SK-N-SH treated with all-trans-retinoic acid at 6 μM for 48 hours (cell line): ENCODE results near the gene DDN.

Experiments
- ATAC-seq: fragments of 200-7000 bp; cut with Tn5 transposase; 3 replicates; pipeline ENCODE4 v1.9.1; 2020; ENCODE audit warnings: mild to moderate bottlenecking, moderate library complexity
- ARNTL ChIP-seq: fragments of 450-650 bp; formaldehyde crosslinking; IDR thresholded peaks from 2 replicates; pipeline ENCODE4 v1.5.0; 2020; ENCODE audit warnings: low read depth, mild to moderate bottlenecking, moderate library complexity, borderline replicate concordance
- CSDC2 ChIP-seq: fragments of 250-450 bp; sonication (Bioruptor Pico); IDR thresholded peaks from 2 replicates; pipeline ENCODE4 v1.5.0; 2020; ENCODE audit warnings: mild to moderate bottlenecking, moderate library complexity
- GLIS3 ChIP-seq: fragments of 250-450 bp; sonication (Bioruptor Pico); IDR thresholded peaks from 2 replicates; pipeline ENCODE4 v1.5.0; 2020; ENCODE audit warnings: mild to moderate bottlenecking, moderate library complexity
- ISL1 ChIP-seq: fragments of 250-450 bp; sonication (Bioruptor Pico); IDR thresholded peaks from 2 replicates; pipeline ENCODE4 v2.1.2; 2022; ENCODE audit warnings: mild to moderate bottlenecking, moderate library complexity
- OSR1 ChIP-seq: fragments of 250-450 bp; sonication (Bioruptor Pico); IDR thresholded peaks from 2 replicates; pipeline ENCODE4 v1.8.0; 2022; ENCODE audit warnings: moderate library complexity, mild to moderate bottlenecking, inconsistent platforms
- PPARA ChIP-seq: fragments of 250-450 bp; sonication (Bioruptor Pico); IDR thresholded peaks from 2 replicates; pipeline ENCODE4 v1.5.0; 2020; ENCODE audit warnings: mild to moderate bottlenecking, borderline replicate concordance
- RARB ChIP-seq: fragments of 250-450 bp; sonication (Bioruptor Pico); IDR thresholded peaks from 2 replicates; pipeline ENCODE4 v1.8.0; 2021; ENCODE audit warnings: mild to moderate bottlenecking, moderate library complexity
- SNAI2 ChIP-seq: fragments of 250-450 bp; sonication (Bioruptor Pico); IDR thresholded peaks from 2 replicates; pipeline ENCODE4 v1.5.0; 2020; ENCODE audit warnings: mild to moderate bottlenecking, moderate library complexity
- TCF4 ChIP-seq: fragments of 250-450 bp; sonication (Bioruptor Pico); IDR thresholded peaks from 2 replicates; pipeline ENCODE4 v1.8.0; 2021; ENCODE audit warnings: mild to moderate bottlenecking, moderate library complexity, borderline replicate concordance
- TOX ChIP-seq: fragments of 250-450 bp; sonication (Bioruptor Pico); IDR thresholded peaks from 2 replicates; pipeline ENCODE4 v1.8.0; 2021; ENCODE audit warnings: mild to moderate bottlenecking, moderate library complexity, borderline replicate concordance
- ZC3H10 ChIP-seq: fragments of 250-450 bp; sonication (Bioruptor Pico); IDR thresholded peaks from 2 replicates; pipeline ENCODE4 v1.5.1; 2021; ENCODE audit warnings: mild to moderate bottlenecking, moderate library complexity
- ZFP3 ChIP-seq: fragments of 250-450 bp; sonication (Bioruptor Pico); IDR thresholded peaks from 2 replicates; pipeline ENCODE4 v1.5.0; 2020; ENCODE audit warnings: mild to moderate bottlenecking, moderate library complexity
- ZFP30 ChIP-seq: fragments of 450-650 bp; formaldehyde crosslinking; IDR thresholded peaks from 2 replicates; pipeline ENCODE4 v1.5.0; 2022; ENCODE audit warnings: mild to moderate bottlenecking, moderate library complexity
- ZNF565 ChIP-seq: fragments of 450-650 bp; formaldehyde crosslinking; conservative IDR thresholded peaks from 2 replicates; pipeline ENCODE4 v1.5.0; 2020; ENCODE audit warnings: low read depth, mild to moderate bottlenecking, moderate library complexity
- ZNF70 ChIP-seq: fragments of 450-650 bp; formaldehyde crosslinking; IDR thresholded peaks from 2 replicates; pipeline ENCODE4 v1.5.0; 2020; ENCODE audit warnings: mild to moderate bottlenecking, moderate library complexity
- ZNF8 ChIP-seq: fragments of 450-650 bp; formaldehyde crosslinking; IDR thresholded peaks from 2 replicates; pipeline ENCODE4 v1.5.0; 2020; ENCODE audit warnings: mild to moderate bottlenecking, moderate library complexity
- TF ChIP-seq, protein P1 (sequence below): fragments of 250-450 bp; sonication (Bioruptor Pico); IDR thresholded peaks from 2 replicates; pipeline ENCODE4 v1.5.1; 2020; ENCODE audit warnings: low read depth, mild to moderate bottlenecking, moderate library complexity
- TF ChIP-seq, protein P2 (sequence below): fragments of 250-450 bp; sonication (Bioruptor Pico); IDR thresholded peaks from 2 replicates; pipeline ENCODE4 v1.8.0; 2021; ENCODE audit warnings: low read depth, mild to moderate bottlenecking, moderate library complexity, borderline replicate concordance
- TF ChIP-seq, protein P3 (sequence below): fragments of 250-450 bp; sonication (Bioruptor Pico); IDR thresholded peaks from 2 replicates; pipeline ENCODE4 v1.5.1; 2021; ENCODE audit warnings: mild to moderate bottlenecking, moderate library complexity
- TF ChIP-seq, protein P4 (sequence below): fragments of 250-450 bp; sonication (Bioruptor Pico); IDR thresholded peaks from 2 replicates; pipeline ENCODE4 v1.5.0; 2020; ENCODE audit warnings: mild to moderate bottlenecking, moderate library complexity
- TF ChIP-seq, protein P5 (sequence below): fragments of 250-450 bp; sonication (Bioruptor Pico); IDR thresholded peaks from 2 replicates; pipeline ENCODE4 v1.8.0; 2020; ENCODE audit warnings: mild to moderate bottlenecking, moderate library complexity, borderline replicate concordance

The DDN gene

DNA sequence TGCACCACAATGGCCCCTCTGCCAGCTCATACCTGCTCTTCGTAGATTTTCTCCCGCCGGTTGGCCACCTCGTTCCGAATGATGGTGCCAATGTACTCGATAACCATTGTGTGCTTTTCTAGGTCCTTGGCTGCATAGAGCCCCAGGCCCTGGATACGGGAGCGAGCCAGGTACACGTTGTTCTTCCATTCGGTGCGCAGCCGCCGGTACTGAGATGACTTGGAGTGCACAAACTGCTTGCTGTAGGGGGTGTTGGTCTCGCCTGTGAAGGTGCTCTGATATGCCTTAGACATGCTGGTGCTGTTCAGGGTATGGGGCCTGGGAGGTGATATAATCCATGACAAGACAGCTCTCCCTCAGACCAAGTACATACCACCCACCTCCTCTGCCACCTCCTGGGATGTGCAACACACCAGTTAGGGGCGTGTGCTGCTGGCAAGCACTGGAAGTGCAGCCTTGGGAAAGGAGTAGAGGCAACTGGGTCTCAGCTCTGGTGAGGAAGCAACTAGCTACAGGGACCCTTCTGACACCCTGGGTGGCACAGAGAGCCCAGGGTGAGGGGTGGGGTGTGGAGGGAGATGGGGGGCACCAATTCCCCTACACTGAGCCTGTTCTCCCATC is 23.5 kb upstream of the DDN start:
- ATAC-seq = no peak
- TF ChIP-seq ZNF70 (no peak), ARNTL (CRISPR knock-in tag) (no peak)

DNA sequence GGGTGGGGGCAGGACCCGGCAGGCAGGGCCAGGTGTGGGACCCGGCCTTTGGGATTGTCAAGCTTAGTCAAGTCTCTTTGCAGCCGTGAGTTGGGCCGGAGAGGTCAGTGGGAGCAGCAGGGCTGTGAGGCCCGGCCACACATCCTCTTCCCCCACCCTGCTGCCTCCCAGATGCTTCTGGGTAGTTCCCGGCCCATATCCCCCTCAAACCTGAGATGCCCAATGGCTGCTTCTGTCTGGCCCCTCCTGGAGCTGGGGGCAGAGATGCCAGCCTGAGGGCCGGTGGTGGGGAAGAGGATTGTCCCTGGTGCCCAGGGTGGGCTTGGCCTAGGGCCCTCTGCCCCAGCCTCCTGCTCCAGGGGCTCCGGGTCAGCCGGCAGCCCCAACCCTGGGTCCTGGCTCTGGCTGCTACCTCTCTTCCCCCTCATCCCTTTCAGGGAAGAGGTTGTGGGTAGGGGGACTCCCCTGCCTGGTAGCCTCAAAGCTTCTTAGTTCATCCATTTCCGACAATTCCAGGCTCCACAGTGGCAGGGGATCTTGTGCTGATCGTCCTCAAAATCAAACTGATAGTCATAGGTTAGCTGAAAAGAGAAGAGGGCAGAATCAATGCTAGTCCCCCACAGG is 22.2 kb upstream of the DDN start:
- no peak for TF ChIP-seq OSR1 (CRISPR knock-in tag)
- TF ChIP-seq, protein P1, sequence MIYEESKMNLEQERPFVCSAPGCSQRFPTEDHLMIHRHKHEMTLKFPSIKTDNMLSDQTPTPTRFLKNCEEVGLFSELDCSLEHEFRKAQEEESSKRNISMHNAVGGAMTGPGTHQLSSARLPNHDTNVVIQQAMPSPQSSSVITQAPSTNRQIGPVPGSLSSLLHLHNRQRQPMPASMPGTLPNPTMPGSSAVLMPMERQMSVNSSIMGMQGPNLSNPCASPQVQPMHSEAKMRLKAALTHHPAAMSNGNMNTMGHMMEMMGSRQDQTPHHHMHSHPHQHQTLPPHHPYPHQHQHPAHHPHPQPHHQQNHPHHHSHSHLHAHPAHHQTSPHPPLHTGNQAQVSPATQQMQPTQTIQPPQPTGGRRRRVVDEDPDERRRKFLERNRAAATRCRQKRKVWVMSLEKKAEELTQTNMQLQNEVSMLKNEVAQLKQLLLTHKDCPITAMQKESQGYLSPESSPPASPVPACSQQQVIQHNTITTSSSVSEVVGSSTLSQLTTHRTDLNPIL (CRISPR knock-in tag) = no peak
- no peak for TF ChIP-seq ISL1 (CRISPR knock-in tag)
- no peak for TF ChIP-seq PPARA
- no peak for TF ChIP-seq ARNTL (CRISPR knock-in tag)
- TF ChIP-seq, protein P2, sequence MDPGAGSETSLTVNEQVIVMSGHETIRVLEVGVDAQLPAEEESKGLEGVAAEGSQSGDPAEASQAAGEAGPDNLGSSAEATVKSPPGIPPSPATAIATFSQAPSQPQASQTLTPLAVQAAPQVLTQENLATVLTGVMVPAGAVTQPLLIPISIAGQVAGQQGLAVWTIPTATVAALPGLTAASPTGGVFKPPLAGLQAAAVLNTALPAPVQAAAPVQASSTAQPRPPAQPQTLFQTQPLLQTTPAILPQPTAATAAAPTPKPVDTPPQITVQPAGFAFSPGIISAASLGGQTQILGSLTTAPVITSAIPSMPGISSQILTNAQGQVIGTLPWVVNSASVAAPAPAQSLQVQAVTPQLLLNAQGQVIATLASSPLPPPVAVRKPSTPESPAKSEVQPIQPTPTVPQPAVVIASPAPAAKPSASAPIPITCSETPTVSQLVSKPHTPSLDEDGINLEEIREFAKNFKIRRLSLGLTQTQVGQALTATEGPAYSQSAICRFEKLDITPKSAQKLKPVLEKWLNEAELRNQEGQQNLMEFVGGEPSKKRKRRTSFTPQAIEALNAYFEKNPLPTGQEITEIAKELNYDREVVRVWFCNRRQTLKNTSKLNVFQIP = no peak
- no peak for TF ChIP-seq TOX
- no peak for TF ChIP-seq ZNF70
- no peak for TF ChIP-seq CSDC2 (CRISPR knock-in tag)
- TF ChIP-seq ZFP30 (CRISPR knock-in tag) = no peak
- no peak for TF ChIP-seq TCF4 (CRISPR knock-in tag)
- TF ChIP-seq, protein P3, sequence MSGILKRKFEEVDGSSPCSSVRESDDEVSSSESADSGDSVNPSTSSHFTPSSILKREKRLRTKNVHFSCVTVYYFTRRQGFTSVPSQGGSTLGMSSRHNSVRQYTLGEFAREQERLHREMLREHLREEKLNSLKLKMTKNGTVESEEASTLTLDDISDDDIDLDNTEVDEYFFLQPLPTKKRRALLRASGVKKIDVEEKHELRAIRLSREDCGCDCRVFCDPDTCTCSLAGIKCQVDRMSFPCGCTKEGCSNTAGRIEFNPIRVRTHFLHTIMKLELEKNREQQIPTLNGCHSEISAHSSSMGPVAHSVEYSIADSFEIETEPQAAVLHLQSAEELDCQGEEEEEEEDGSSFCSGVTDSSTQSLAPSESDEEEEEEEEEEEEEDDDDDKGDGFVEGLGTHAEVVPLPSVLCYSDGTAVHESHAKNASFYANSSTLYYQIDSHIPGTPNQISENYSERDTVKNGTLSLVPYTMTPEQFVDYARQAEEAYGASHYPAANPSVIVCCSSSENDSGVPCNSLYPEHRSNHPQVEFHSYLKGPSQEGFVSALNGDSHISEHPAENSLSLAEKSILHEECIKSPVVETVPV (CRISPR knock-in tag) = no peak
- no peak for TF ChIP-seq ZNF8 (CRISPR knock-in tag)
- no peak for TF ChIP-seq ZNF565
- TF ChIP-seq, protein P4, sequence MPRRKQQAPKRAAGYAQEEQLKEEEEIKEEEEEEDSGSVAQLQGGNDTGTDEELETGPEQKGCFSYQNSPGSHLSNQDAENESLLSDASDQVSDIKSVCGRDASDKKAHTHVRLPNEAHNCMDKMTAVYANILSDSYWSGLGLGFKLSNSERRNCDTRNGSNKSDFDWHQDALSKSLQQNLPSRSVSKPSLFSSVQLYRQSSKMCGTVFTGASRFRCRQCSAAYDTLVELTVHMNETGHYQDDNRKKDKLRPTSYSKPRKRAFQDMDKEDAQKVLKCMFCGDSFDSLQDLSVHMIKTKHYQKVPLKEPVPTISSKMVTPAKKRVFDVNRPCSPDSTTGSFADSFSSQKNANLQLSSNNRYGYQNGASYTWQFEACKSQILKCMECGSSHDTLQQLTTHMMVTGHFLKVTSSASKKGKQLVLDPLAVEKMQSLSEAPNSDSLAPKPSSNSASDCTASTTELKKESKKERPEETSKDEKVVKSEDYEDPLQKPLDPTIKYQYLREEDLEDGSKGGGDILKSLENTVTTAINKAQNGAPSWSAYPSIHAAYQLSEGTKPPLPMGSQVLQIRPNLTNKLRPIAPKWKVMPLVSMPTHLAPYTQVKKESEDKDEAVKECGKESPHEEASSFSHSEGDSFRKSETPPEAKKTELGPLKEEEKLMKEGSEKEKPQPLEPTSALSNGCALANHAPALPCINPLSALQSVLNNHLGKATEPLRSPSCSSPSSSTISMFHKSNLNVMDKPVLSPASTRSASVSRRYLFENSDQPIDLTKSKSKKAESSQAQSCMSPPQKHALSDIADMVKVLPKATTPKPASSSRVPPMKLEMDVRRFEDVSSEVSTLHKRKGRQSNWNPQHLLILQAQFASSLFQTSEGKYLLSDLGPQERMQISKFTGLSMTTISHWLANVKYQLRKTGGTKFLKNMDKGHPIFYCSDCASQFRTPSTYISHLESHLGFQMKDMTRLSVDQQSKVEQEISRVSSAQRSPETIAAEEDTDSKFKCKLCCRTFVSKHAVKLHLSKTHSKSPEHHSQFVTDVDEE (CRISPR knock-in tag) = no peak
- no peak for ATAC-seq

DNA sequence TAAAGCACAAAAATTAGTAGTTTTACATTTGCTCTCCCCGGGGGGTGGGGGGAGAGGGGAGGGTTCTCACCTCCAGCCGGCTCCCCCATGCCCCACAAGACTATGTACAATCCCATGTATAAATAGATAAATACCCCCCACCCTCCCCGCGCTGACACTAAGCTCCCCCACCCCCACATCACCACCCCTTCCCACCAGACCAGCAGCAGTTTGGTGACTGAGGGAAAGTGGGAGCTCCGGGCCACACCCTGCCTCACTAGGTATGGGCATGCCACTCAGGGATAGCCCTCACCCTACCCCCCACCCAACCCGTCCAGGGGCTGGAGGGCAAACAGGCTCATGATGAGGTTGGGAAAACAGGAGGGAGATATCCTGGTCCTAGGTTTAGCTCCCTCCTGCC is 21.3 kb upstream of the DDN start:
- ATAC-seq = no peak
- no peak for TF ChIP-seq OSR1 (CRISPR knock-in tag)
- no peak for TF ChIP-seq TOX
- no peak for TF ChIP-seq SNAI2
- no peak for TF ChIP-seq ZNF565
- TF ChIP-seq, protein P5, sequence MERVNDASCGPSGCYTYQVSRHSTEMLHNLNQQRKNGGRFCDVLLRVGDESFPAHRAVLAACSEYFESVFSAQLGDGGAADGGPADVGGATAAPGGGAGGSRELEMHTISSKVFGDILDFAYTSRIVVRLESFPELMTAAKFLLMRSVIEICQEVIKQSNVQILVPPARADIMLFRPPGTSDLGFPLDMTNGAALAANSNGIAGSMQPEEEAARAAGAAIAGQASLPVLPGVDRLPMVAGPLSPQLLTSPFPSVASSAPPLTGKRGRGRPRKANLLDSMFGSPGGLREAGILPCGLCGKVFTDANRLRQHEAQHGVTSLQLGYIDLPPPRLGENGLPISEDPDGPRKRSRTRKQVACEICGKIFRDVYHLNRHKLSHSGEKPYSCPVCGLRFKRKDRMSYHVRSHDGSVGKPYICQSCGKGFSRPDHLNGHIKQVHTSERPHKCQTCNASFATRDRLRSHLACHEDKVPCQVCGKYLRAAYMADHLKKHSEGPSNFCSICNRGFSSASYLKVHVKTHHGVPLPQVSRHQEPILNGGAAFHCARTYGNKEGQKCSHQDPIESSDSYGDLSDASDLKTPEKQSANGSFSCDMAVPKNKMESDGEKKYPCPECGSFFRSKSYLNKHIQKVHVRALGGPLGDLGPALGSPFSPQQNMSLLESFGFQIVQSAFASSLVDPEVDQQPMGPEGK (CRISPR knock-in tag) = no peak
- TF ChIP-seq, protein P4 (CRISPR knock-in tag) = no peak
- no peak for TF ChIP-seq TCF4 (CRISPR knock-in tag)
- no peak for TF ChIP-seq RARB
- TF ChIP-seq GLIS3 (CRISPR knock-in tag) = no peak
- TF ChIP-seq CSDC2 (CRISPR knock-in tag) = no peak
- TF ChIP-seq ZFP3 = no peak
- TF ChIP-seq ZC3H10 (CRISPR knock-in tag) = no peak
